Activated CD4-positive, alpha-beta T cell treated with anti-CD3 and anti-CD28 coated beads for 48 hours (primary cell): ENCODE results near the gene SEC22A.

ENCODE experiments used
- DNase-seq: peaks from one replicate; pipeline ENCODE4 v3.0.0-alpha.2; 2020

The SEC22A gene

GRCh38 chr3:123311201-123311600, 109.5 kb downstream of the SEC22A start:
- DNase-seq: no peak

- no peak for DNase-seq
These were observed 110.9 kb downstream of the SEC22A start for GRCh38 chr3:123312331-123313265.

GRCh38 chr3:123313889-123314288, 112.1 kb downstream of the SEC22A start:
- DNase-seq: no peak

- DNase-seq: no peak
These were observed 112.9 kb downstream of the SEC22A start for GRCh38 chr3:123314359-123315270.

GRCh38 chr3:123315271-123315595, 113.5 kb downstream of the SEC22A start:
- DNase-seq: no peak

- DNase-seq: no peak
These were observed 116.0 kb downstream of the SEC22A start for GRCh38 chr3:123317716-123318115.

GRCh38 chr3:123318374-123318773, 116.6 kb downstream of the SEC22A start:
- DNase-seq: no peak

GRCh38 chr3:123319760-123320159, 118.0 kb downstream of the SEC22A start:
- no peak for DNase-seq

- DNase-seq: no peak
These were observed 118.5 kb downstream of the SEC22A start for GRCh38 chr3:123320221-123320620.

GRCh38 chr3:123321806-123322205, 120.1 kb downstream of the SEC22A start:
- no peak for DNase-seq

- no peak for DNase-seq
These were observed 121.1 kb downstream of the SEC22A start for GRCh38 chr3:123322866-123323265.
